Measurements from ENCODE around the gene EN1. TPM values are rescaled to one million over a fixed set of nuclear protein-coding genes. Genes with fewer than 3 reads are reported as not detected.

EN1 gene
- total and polyA plus RNA-seq, 2 donors (not counting 3 experiments of a cell fraction or from before 2014, with no cell fraction given): not detected

DNA sequence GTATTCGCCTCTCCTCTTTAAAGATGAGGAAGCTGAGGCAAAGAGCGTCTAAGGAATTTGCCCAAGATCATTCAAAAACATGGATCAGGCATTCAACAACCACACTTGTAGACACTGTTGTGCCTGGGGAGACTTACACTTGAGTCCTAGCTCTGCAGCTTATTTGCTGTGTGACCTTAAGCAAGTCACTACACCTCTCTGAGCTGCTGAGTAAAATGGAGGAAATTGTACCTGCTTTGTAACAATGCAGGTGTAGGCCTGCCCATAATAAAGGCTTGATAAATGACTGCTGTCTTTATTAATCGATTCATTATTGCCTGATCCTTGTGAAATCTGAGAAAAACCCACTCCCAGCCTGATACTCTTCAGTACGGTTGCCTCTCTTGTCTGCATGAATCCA lies 30.8 kb downstream of the EN1 start:
- Histone ChIP-seq H3K36me3 (ENCODE audit: control insufficient read depth in 2 of 2, extremely low read depth in 1 of 2, insufficient read depth in 2 of 2, low read length in 2 of 2) (no peaks in the 10 kb centered on the region), H2AFZ (ENCODE audit: low read depth, low read length) (no peak overlapping the region), H3K9me1 (replicated peaks; ENCODE audit: control insufficient read depth, extremely low read depth, insufficient read depth, low read length) (no peaks in the 10 kb centered on the region), H3K9ac (replicated peaks; ENCODE audit: extremely low read depth, insufficient read depth, low read length) (no peak overlapping the region), H3K27me3 (ENCODE audit: control insufficient read depth in 2 of 2, insufficient read depth in 2 of 2, low read length in 2 of 2) (peaks cover 0 to 2% of the 10 kb centered on the region in 2 experiments), H3K4me3 (replicated peaks in 1 of 3; ENCODE audit: insufficient read depth in 1 of 3, low read depth in 1 of 3, low read length in 3 of 3) (no peak overlapping the region), H3K4me1 (ENCODE audit: control insufficient read depth, extremely low read depth, insufficient read depth, low read length) (no peaks in the 10 kb centered on the region), H3K9me3 (replicated peaks; ENCODE audit: control insufficient read depth, insufficient read depth, low read length) (no peaks in the 10 kb centered on the region), H3K4me2 (ENCODE audit: insufficient read depth, low read length) (no peak overlapping the region), H3K79me2 (ENCODE audit: control insufficient read depth, insufficient read depth, low read length) (no peaks in the 10 kb centered on the region), H3K27ac (ENCODE audit: insufficient read depth, low read depth, low read length) (no peak overlapping the region), H4K20me1 (replicated peaks; ENCODE audit: control insufficient read depth, extremely low read depth, insufficient read depth, low read length) (no peaks in the 10 kb centered on the region)
- DNase-seq (ENCODE audit: low read depth, low spot score): no peak
- dilution Hi-C loops (cut with MboI; ENCODE audit: extremely low pct_ligation_motif_present, low sequenced_read_pairs) (no loop called here), intact Hi-C loops (cut with micrococcal nuclease) (no loop called here)
- POLR2A ChIA-PET: no interaction called here
- no peak for FAIRE-seq
- TF ChIP-seq GATA2 (IDR thresholded peaks at IDR 0.05; ENCODE audit: insufficient read depth, insufficient read length, low read depth, low read length): no peak
- TF ChIP-seq POLR2AphosphoS5 (IDR thresholded peaks at IDR 0.05; ENCODE audit: insufficient read depth, low read depth, low read length): no peak
- no peak for TF ChIP-seq JUN (IDR thresholded peaks at IDR 0.05; ENCODE audit: borderline replicate concordance, insufficient read depth, insufficient read length, low read depth)
- TF ChIP-seq MYC (IDR thresholded peaks at IDR 0.05; ENCODE audit: low read depth, low read length): no peak
- TF ChIP-seq FOS (IDR thresholded peaks at IDR 0.05; ENCODE audit: borderline replicate concordance, insufficient read depth, low read length): no peak
- TF ChIP-seq, protein P1, sequence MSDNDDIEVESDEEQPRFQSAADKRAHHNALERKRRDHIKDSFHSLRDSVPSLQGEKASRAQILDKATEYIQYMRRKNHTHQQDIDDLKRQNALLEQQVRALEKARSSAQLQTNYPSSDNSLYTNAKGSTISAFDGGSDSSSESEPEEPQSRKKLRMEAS (IDR thresholded peaks at IDR 0.05; ENCODE audit: insufficient read depth, insufficient read length): no peak
- TF ChIP-seq EZH2 (IDR thresholded peaks at IDR 0.05; ENCODE audit: borderline replicate concordance, low read depth, low read length, severe bottlenecking): no peak
- TF ChIP-seq, protein P2, sequence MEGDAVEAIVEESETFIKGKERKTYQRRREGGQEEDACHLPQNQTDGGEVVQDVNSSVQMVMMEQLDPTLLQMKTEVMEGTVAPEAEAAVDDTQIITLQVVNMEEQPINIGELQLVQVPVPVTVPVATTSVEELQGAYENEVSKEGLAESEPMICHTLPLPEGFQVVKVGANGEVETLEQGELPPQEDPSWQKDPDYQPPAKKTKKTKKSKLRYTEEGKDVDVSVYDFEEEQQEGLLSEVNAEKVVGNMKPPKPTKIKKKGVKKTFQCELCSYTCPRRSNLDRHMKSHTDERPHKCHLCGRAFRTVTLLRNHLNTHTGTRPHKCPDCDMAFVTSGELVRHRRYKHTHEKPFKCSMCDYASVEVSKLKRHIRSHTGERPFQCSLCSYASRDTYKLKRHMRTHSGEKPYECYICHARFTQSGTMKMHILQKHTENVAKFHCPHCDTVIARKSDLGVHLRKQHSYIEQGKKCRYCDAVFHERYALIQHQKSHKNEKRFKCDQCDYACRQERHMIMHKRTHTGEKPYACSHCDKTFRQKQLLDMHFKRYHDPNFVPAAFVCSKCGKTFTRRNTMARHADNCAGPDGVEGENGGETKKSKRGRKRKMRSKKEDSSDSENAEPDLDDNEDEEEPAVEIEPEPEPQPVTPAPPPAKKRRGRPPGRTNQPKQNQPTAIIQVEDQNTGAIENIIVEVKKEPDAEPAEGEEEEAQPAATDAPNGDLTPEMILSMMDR (IDR thresholded peaks at IDR 0.05; ENCODE audit: extremely low read depth in 1 of 2, insufficient read depth in 1 of 2, low read depth in 1 of 2, low read length in 2 of 2): no peak
- TF ChIP-seq POLR2A (IDR thresholded peaks at IDR 0.05; ENCODE audit: low read depth, low read length): no peak
- CTCF ChIA-PET: no interaction called here
- no TSS peak for BruUV-seq (replicated peaks)

Data from endothelial cell of umbilical vein (primary cell).